Lower leg skin (tissue), 4 donors: ENCODE results near the gene CAMTA1. TPM values are rescaled to one million over a fixed set of nuclear protein-coding genes. Genes with fewer than 3 reads are reported as not detected.

Source experiments
- DNase-seq, 2 donors: peaks; one replicate each; pipeline ENCODE4 v3.0.0-alpha.2; 2019; ENCODE audit warnings: low spot score in 2 of 2
- H3K4me3 ChIP-seq: fragments of 200-600 bp; sonication (generic); 2 replicates; pipeline ENCODE4 v1.5.1; 2017; ENCODE audit warnings: mild to moderate bottlenecking, low read depth; ENCODE audit not compliant: poor library complexity, severe bottlenecking
- POLR2A ChIP-seq, 2 donors: fragments of 450-650 bp; IDR thresholded peaks; one replicate each; pipeline ENCODE4 v1.6.1; 2016 to 2017; ENCODE audit warnings: antibody characterized with exemption in 2 of 2, mild to moderate bottlenecking in 1 of 2, moderate library complexity in 1 of 2
- WGBS, 2 donors: methylation state at CpG; one replicate each; pipeline ENCODE4 v1.1.5; 2018; 5-methylcytosine and 5-hydroxymethylcytosine counted together
- intact Hi-C: fragments of 100-400 bp; cut with DNase I; formaldehyde crosslinking; loops from one replicate; pipeline ENCODE4 v1.15.0; 2023; ENCODE audit warnings: low total_unique reads
- total RNA-seq, 4 donors: library from RNA; depleted of rRNA; stranded (reverse); fragments of >200 nt; gene quantifications; one replicate each; pipeline ENCODE4 v1.1.0, GENCODE V29; 2016
- TF ChIP-seq, protein P1 (sequence below), 3 donors: fragments of 450-650 bp; IDR thresholded peaks; one replicate each; pipeline ENCODE4 v1.5.1; 2016; ENCODE audit warnings: antibody characterized with exemption in 3 of 3, mild to moderate bottlenecking in 3 of 3, moderate library complexity in 2 of 3

The CAMTA1 gene
- total RNA-seq, 4 donors from 2014 or later, result 24.4 to 52.3 (median 32.9) TPM

- DNase-seq, result peak in 1 of 2 donors; percentile 46
- no peak overlapping the region for H3K4me3 ChIP-seq
- intact Hi-C loops, result no loop called here
- no peak for TF ChIP-seq POLR2A (IDR thresholded peaks at IDR 0.05)
- TF ChIP-seq, protein P1, sequence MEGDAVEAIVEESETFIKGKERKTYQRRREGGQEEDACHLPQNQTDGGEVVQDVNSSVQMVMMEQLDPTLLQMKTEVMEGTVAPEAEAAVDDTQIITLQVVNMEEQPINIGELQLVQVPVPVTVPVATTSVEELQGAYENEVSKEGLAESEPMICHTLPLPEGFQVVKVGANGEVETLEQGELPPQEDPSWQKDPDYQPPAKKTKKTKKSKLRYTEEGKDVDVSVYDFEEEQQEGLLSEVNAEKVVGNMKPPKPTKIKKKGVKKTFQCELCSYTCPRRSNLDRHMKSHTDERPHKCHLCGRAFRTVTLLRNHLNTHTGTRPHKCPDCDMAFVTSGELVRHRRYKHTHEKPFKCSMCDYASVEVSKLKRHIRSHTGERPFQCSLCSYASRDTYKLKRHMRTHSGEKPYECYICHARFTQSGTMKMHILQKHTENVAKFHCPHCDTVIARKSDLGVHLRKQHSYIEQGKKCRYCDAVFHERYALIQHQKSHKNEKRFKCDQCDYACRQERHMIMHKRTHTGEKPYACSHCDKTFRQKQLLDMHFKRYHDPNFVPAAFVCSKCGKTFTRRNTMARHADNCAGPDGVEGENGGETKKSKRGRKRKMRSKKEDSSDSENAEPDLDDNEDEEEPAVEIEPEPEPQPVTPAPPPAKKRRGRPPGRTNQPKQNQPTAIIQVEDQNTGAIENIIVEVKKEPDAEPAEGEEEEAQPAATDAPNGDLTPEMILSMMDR (IDR thresholded peaks at IDR 0.05), result no peak
- 38 to 46% methylated on average over 8 of the region's 8 CpGs for WGBS, 2 donors
Measured at GRCh38 chr1:7313081-7313546, 527.9 kb downstream of the CAMTA1 start.

GRCh38 chr1:7313826-7314225 is 528.6 kb downstream of the CAMTA1 start:
- peak in 1 of 2 donors; percentile 29 for DNase-seq
- 92 to 93% methylated on average over 5 of the region's 5 CpGs for WGBS, 2 donors
- no peak for TF ChIP-seq POLR2A (IDR thresholded peaks at IDR 0.05)
- TF ChIP-seq, protein P1 (IDR thresholded peaks at IDR 0.05), result no peak
- no peak overlapping the region for H3K4me3 ChIP-seq
- intact Hi-C loops, result no loop called here

- no peak overlapping the region for H3K4me3 ChIP-seq
- DNase-seq, result no peak
- WGBS, 2 donors, result 82 to 87% methylated on average over 4 of the region's 4 CpGs
- intact Hi-C loops, result no loop called here
- TF ChIP-seq, protein P1 (IDR thresholded peaks at IDR 0.05), result no peak
- no peak for TF ChIP-seq POLR2A (IDR thresholded peaks at IDR 0.05)
Measured at GRCh38 chr1:7315316-7315715, 530.1 kb downstream of the CAMTA1 start.

DNA sequence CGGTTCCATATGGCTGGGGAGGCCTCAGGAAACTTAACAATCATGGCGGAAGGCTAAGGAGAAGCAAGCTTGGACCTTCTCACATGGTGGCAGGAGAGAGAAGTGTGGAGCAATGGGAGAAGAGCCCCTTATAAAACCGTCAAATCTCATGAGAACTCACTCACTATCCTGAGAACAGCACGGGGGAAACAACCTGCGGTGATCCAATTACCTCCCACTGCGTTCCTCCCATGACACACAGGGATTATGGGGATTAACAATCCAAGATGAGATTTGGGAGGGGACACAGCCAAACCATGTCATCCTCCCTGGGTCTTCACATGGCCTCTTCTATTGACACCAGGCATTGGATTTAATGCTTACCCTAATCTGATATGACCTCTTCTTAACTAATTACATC is 530.7 kb downstream of the CAMTA1 start:
- H3K4me3 ChIP-seq, result no peak overlapping the region
- DNase-seq, result peak in 1 of 2 donors; percentile 15
- intact Hi-C loops, result no loop called here
- no peak for TF ChIP-seq POLR2A (IDR thresholded peaks at IDR 0.05)
- 89% methylated on average over 6 of the region's 6 CpGs for WGBS, 2 donors

DNA sequence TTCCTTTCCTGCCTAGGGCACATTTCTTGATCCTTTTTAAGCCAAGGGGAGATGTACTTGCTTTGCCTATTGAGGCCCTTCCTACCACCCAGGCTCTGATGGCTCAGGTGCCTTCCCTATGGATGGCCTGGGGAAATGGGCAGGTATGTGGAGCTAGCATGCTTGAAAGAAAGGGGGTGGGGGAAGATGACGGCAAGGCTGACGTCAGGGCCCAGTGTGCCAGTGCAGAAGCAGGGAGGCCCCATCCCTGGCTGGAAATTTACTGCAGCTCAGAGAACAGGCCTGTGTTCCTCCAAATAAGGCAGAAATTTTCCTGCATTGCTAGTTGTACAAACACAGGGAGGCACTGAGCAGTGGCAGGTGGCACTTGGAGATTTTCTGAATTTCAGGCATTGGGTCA is 532.6 kb downstream of the CAMTA1 start:
- WGBS, 2 donors, result 46 to 57% methylated on average over 2 of the region's 2 CpGs

GRCh38 chr1:7319196-7319595 is 533.9 kb downstream of the CAMTA1 start:
- H3K4me3 ChIP-seq, result no peak overlapping the region
- intact Hi-C loops, result no loop called here
- TF ChIP-seq POLR2A (IDR thresholded peaks at IDR 0.05), result no peak
- 84 to 95% methylated on average over 5 of the region's 5 CpGs for WGBS, 2 donors
- DNase-seq, result peak in 1 of 2 donors; percentile 70

More for the DNA sequence above, 532.6 kb downstream of the CAMTA1 start:
- peak in 1 of 2 donors; percentile 15 for DNase-seq
- intact Hi-C loops, result no loop called here
- no peak overlapping the region for H3K4me3 ChIP-seq
- no peak for TF ChIP-seq POLR2A (IDR thresholded peaks at IDR 0.05)
- TF ChIP-seq, protein P1 (IDR thresholded peaks at IDR 0.05), result no peak

DNA sequence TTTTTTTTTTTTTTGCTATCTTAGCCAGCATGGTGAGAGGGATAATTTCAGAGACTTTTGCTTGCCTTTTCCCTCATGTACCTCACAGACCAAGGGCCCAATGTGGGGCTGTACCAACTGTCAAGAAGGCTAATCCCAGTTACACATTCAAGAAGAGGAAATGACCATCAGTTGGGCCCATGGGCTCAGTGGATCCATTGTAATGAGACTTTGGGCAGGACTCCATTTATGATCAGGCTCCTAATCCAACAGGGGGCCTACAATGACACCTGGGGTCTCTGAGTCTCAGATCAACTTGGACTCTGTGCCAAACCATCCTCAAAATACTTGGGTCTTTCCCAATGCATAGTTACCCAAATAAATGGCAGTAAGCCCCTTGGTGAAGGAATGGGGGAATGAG is 535.4 kb downstream of the CAMTA1 start:
- TF ChIP-seq, protein P1 (IDR thresholded peaks at IDR 0.05), result no peak
- no peak for TF ChIP-seq POLR2A (IDR thresholded peaks at IDR 0.05)
- DNase-seq, result peak in 1 of 2 donors; percentile 61
- intact Hi-C loops, result no loop called here
- no peak overlapping the region for H3K4me3 ChIP-seq
